HEK293T (cell line): Measurements from ENCODE around the gene PHACTR3.
A peak's percentile ranks its signal among the peaks of the same experiment; 100 is the strongest.
"Not testable (repeated sequence)": the region's sequence is repeated elsewhere in the genome, so short reads cannot be mapped to it uniquely, and the experiment has no call there.

Source experiments
- CTCF ChIA-PET: fragments of 350-600 bp; formaldehyde crosslinking; extraction: SDS; loops from one replicate; lab custom pipeline; 2021; ENCODE audit warnings: antibody characterized with exemption, inconsistent platforms; lab: Yijun Ruan, JAX
- POLR2A ChIA-PET: fragments of 350-600 bp; formaldehyde crosslinking; extraction: SDS; loops from one replicate; lab custom pipeline; 2020; ENCODE audit warnings: antibody characterized with exemption, inconsistent platforms; lab: Yijun Ruan, JAX
- DNase-seq: peaks from one replicate; pipeline ENCODE4 v3.0.0; 2012; ENCODE audit warnings: mixed read lengths; ENCODE audit errors: extremely low spot score
- ARNT ChIP-seq: fragments of 450-650 bp; IDR thresholded peaks from 2 replicates; pipeline ENCODE4 v1.6.1; 2017; ENCODE audit warnings: mild to moderate bottlenecking
- BHLHE40 ChIP-seq: fragments of 450-650 bp; IDR thresholded peaks from 2 replicates; pipeline ENCODE4 v1.6.1; 2016; ENCODE audit warnings: mild to moderate bottlenecking, moderate library complexity, borderline replicate concordance
- CTBP1 ChIP-seq: fragments of 450-650 bp; IDR thresholded peaks from 2 replicates; pipeline ENCODE4 v1.6.1; 2016; ENCODE audit warnings: borderline replicate concordance
- ELF4 ChIP-seq: fragments of 450-650 bp; IDR thresholded peaks from 2 replicates; pipeline ENCODE4 v1.6.1; 2017; ENCODE audit warnings: antibody characterized with exemption
- FOXA1 ChIP-seq: fragments of 450-650 bp; IDR thresholded peaks from 2 replicates; pipeline ENCODE4 v1.6.1; 2016; ENCODE audit warnings: mild to moderate bottlenecking
- FOXK2 ChIP-seq: fragments of 450-650 bp; IDR thresholded peaks from 2 replicates; pipeline ENCODE4 v1.6.1; 2016; ENCODE audit warnings: mild to moderate bottlenecking
- FOXM1 ChIP-seq: fragments of 450-650 bp; IDR thresholded peaks from 2 replicates; pipeline ENCODE4 v1.6.1; 2017; ENCODE audit warnings: mild to moderate bottlenecking, borderline replicate concordance
- HDGF ChIP-seq: fragments of 450-650 bp; IDR thresholded peaks from 2 replicates; pipeline ENCODE4 v1.6.1; 2017; ENCODE audit warnings: antibody characterized with exemption, borderline replicate concordance
- L3MBTL2 ChIP-seq: fragments of 450-650 bp; conservative IDR thresholded peaks from 2 replicates; pipeline ENCODE4 v1.6.1; 2016; ENCODE audit warnings: mild to moderate bottlenecking
- LEF1 ChIP-seq: fragments of 450-650 bp; IDR thresholded peaks from 2 replicates; pipeline ENCODE4 v1.6.1; 2017; ENCODE audit warnings: mild to moderate bottlenecking, borderline replicate concordance
- NFRKB ChIP-seq: fragments of 450-650 bp; IDR thresholded peaks from 2 replicates; pipeline ENCODE4 v1.6.1; 2016; ENCODE audit warnings: mild to moderate bottlenecking, moderate library complexity
- PKNOX1 ChIP-seq: fragments of 450-650 bp; IDR thresholded peaks from 2 replicates; pipeline ENCODE4 v1.6.1; 2016
- SP1 ChIP-seq: fragments of 450-650 bp; IDR thresholded peaks from 2 replicates; pipeline ENCODE4 v1.6.1; 2017
- SUZ12 ChIP-seq: fragments of 450-650 bp; IDR thresholded peaks from 2 replicates; pipeline ENCODE4 v1.6.1; 2016; ENCODE audit warnings: mild to moderate bottlenecking
- TARDBP ChIP-seq: fragments of 450-650 bp; IDR thresholded peaks from 2 replicates; pipeline ENCODE4 v1.6.1; 2016
- ZNF384 ChIP-seq: fragments of 450-650 bp; IDR thresholded peaks from 2 replicates; pipeline ENCODE4 v1.6.1; 2016

Gene PHACTR3

GRCh38 chr20:59603781-59604541 lies at the start of gene PHACTR3:
Gene PHACTR3, plus strand, starts transcription at chr20:59604540. Its CDS starts 475 bp downstream, at chr20:59605015.
- no peak for TF ChIP-seq FOXM1
- TF ChIP-seq CTBP1, result no peak
- TF ChIP-seq ZNF384, result no peak
- TF ChIP-seq L3MBTL2, result no peak
- TF ChIP-seq SUZ12, result no peak
- no peak for TF ChIP-seq ELF4
- no peak for TF ChIP-seq LEF1
- no peak for TF ChIP-seq FOXK2
- TF ChIP-seq TARDBP, result no peak
- TF ChIP-seq BHLHE40, result no peak
- TF ChIP-seq HDGF, result no peak
- no peak for TF ChIP-seq SP1
- ChIA-PET POLR2A (no interaction called here), CTCF (no interaction called here)
- DNase-seq, result no peak

DNA sequence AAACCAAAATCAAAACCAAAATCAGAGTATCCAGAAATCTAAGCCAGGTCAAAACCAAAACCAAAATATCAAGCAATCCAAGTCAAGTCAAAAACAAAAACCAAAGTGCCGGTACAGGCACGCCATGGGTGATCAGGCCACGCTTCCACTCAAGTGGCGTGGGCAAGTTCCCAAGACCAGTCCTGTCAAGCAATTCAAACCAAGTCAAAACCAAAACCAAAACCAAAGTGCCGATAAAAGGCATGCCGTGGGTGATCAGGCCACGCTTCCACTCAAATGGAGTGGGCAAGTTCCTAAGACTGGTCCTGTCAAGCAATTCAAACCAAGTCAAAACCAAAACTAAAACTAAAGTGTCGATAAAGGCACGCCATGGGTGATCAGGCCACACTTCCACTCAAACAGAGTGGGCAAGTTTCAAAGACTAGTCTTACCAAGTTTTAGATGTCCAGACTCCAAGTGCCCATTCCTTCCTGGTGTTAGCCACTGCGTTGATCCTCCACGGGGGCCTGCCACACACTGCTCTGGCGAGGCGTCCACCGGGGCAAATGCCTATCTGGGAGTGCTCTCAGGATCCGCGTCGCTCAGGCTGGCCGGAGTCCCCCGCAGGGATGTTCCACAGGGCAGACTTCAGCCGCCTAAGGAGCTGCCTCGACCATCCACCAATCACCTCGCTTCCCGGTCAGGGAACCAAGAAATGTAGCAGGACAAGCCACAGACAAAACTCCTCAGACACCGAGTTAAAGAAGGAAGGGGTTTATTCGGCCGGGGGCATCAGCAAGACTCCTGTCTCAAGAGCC lies 46.4 kb upstream of the PHACTR3 start:
- DNase-seq, CTCF ChIA-PET, POLR2A ChIA-PET: not testable (repeated sequence)

DNA sequence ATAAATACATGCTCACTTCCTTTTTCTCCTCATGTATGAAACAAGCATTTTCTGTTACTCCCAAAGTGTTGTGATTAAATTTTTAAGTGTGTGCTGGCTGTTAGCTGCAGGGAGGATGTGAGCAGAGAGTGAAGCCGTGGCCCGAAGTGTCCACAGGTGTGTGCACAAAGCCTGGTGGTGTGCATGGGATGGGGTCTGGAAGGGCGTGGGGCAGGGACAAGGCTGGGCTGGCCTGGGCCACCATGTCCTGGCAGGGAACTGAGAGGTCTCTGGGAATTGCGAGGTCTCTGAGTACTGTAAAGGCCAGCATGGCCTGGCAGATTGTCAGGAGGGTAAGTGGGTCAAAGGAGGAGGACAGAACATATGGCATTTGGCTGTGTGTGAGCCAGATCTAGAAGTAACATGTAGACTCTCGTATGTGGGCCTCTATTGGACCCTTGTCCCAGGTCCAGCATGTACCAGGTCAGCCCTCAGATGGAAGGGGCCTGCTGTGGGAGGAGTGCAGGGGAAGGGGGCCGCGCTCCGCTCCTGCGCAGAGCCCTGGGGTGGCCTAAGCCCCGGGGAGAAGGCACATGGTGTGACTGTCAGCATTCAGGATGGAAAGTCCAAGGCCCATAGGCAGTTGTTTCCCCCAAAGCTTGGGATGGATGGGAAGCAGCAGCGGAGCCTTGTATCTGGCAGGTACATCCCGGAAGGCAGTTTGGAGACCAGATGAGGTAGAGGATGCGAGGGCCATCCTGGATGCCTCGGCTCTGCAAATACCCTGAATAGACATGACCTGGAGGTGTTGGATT lies 45.1 kb upstream of the PHACTR3 start:
- DNase-seq, result no peak
- ChIA-PET CTCF (no interaction called here), POLR2A (no interaction called here)
- TF ChIP-seq L3MBTL2 (no peak), PKNOX1 (no peak), FOXA1 (no peak), LEF1 (no peak), ARNT (no peak), TARDBP (no peak), CTBP1 (no peak), FOXK2 (no peak), HDGF (no peak), ZNF384 (no peak), FOXM1 (no peak), ELF4 (no peak), SP1 (no peak)

DNA sequence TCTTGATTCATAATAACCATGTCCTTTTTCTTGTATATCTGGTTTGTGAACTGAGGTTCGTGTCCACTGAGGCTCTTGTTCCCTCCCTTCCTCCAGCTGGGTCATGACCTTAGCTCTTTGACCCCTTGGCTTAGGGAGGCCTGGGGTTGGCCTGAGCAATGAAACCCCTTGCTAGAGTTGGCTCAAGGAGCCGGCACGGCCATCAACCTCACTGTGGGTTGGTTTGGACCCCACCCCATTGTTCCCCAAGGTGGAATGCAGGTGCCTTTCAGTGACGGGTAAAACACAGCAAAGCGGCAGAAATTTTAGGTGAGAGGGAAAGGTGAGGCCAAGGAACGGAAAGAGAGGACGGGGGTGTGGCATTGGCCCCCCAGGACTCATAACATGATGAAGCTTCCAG lies 44.5 kb upstream of the PHACTR3 start:
- ChIA-PET POLR2A (no interaction called here), CTCF (interaction anchor here (2.2 kb wide), 1 partner anchor 12 kb away, joined by 16 read pairs; no protein-coding TSS in a partner anchor)
- DNase-seq, result no peak
- no peak for TF ChIP-seq SUZ12
- no peak for TF ChIP-seq FOXM1
- no peak for TF ChIP-seq BHLHE40
- TF ChIP-seq FOXK2, result no peak
- TF ChIP-seq PKNOX1, result no peak
- TF ChIP-seq ELF4, result no peak

DNA sequence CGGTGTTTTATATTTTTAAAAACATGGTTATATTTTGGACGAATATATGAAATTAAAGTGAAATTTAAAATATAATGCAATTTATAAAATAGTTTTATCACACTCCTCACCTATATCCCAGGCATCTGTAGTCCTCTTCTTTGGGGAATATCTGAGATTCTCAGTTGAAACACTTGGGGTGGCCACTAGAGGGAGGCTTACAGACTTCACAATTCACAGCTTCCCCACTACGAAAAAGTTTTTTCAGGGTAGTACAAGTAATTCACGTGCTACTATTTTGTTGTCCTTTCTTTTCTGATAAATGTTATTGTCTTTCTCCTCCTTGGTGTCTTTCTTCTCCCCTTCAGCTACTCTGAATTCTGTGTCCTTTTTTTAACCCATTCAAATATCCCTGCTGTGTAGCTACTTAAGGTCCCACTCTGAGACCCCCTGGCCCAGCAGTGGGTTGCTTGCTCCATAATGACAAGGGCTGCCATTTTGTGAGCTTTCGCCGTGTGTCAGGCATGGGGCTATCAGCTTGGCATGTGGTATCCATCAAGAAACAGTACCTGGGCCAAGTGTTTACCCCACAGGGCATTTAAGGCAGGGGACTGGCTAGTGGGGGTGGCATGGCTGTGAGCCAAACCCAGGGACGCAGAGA lies 43.6 kb upstream of the PHACTR3 start:
- TF ChIP-seq SUZ12 (no peak), ARNT (no peak), NFRKB (no peak), L3MBTL2 (no peak), FOXK2 (no peak), SP1 (no peak), ZNF384 (no peak), HDGF (no peak), FOXA1 (no peak), ELF4 (no peak), LEF1 (no peak), BHLHE40 (no peak), FOXM1 (no peak), PKNOX1 (no peak), CTBP1 (no peak), TARDBP (no peak)
- POLR2A ChIA-PET, result no interaction called here
- CTCF ChIA-PET, result interaction anchor here (0.6 to 2.2 kb wide), 4 partner anchors 12 to 165 kb away, joined by 3 to 16 read pairs (median 3); no protein-coding TSS in a partner anchor
- DNase-seq, result peak; percentile 65
